Adrenal gland (tissue), 5 donors: Measurements from ENCODE around the gene CALML3.

ENCODE experiments used
- POLR2A ChIP-seq, 2 donors: fragments of 450-650 bp; IDR thresholded peaks; one replicate each; pipeline ENCODE4 v1.6.1; 2017; ENCODE audit warnings: antibody characterized with exemption in 2 of 2, mild to moderate bottlenecking in 2 of 2, moderate library complexity in 1 of 2
- TF ChIP-seq, protein P1 (sequence below), 6 experiments: fragments of 450-650 bp in 4 of 6; fragments of 200-600 bp in 2 of 6; sonication (generic) in 1 of 6; IDR thresholded peaks; 1 replicate in 5 of 6; 2 replicates in 1 of 6; pipeline versions ENCODE4 v1.5.1 to v1.8.0; 2016 to 2021; ENCODE audit warnings: antibody characterized with exemption in 6 of 6, mild to moderate bottlenecking in 2 of 6, moderate library complexity in 1 of 6
- donor health status: DM: no; HTN: no; CAD: no.

DNA sequence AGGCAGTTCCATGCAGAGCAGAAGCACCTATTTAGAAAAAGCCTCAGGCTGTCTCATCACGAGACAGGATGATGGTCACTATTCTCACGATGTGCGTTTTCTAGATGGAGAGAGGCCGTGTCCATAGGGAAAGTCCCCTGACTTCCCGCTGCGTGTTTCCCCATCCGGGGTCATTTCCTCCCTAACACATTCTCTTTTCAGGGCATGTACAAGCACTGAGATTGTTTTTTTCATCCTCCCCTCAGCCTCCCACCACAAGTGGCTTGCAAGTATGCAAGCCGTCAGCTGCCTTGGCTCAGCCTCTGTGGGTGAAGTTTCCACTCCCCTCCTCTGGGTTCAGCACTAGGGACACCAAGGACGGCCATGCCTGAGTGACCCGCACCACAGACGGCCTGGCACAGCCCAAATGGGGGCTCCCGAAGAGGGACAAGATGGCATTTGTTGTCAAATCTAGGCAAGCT lies 22.7 kb upstream of the CALML3 start:
- TF ChIP-seq, protein P1, sequence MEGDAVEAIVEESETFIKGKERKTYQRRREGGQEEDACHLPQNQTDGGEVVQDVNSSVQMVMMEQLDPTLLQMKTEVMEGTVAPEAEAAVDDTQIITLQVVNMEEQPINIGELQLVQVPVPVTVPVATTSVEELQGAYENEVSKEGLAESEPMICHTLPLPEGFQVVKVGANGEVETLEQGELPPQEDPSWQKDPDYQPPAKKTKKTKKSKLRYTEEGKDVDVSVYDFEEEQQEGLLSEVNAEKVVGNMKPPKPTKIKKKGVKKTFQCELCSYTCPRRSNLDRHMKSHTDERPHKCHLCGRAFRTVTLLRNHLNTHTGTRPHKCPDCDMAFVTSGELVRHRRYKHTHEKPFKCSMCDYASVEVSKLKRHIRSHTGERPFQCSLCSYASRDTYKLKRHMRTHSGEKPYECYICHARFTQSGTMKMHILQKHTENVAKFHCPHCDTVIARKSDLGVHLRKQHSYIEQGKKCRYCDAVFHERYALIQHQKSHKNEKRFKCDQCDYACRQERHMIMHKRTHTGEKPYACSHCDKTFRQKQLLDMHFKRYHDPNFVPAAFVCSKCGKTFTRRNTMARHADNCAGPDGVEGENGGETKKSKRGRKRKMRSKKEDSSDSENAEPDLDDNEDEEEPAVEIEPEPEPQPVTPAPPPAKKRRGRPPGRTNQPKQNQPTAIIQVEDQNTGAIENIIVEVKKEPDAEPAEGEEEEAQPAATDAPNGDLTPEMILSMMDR (IDR thresholded peaks at IDR 0.05): no peak
- no peak for TF ChIP-seq POLR2A (IDR thresholded peaks at IDR 0.05)
